A673 (cell line): Measurements from ENCODE around the gene WLS. TPM values are rescaled to one million over a fixed set of nuclear protein-coding genes. Genes with fewer than 3 reads are reported as not detected.
A peak's percentile ranks its signal among the peaks of the same experiment; 100 is the strongest.

Source experiments
- BruUV-seq: library from RNA; stranded (reverse); fragments of 400-500 nt; replicated peaks from 2 replicates; lab custom pipeline; 2021; lab: Mats Ljungman, UMichigan
- CTCF ChIA-PET: fragments of 300-600 bp; sonication (Branson Sonifier 250); formaldehyde crosslinking; loops from one replicate; lab custom pipeline; 2022; ENCODE audit warnings: antibody characterized with exemption; lab: Charles Lee
- POLR2A ChIA-PET: fragments of 300-600 bp; sonication (Branson Sonifier 250); formaldehyde crosslinking; loops from one replicate; lab custom pipeline; 2022; ENCODE audit warnings: antibody characterized with exemption; ENCODE audit not compliant: low non-redundant PET; lab: Charles Lee
- DNase-seq: peaks from one replicate; pipeline ENCODE4 v3.0.0-alpha.2; 2015; ENCODE audit warnings: low spot score
- H3K27ac ChIP-seq: fragments of 200-600 bp; sonication (generic); 2 replicates; pipeline ENCODE4 v1.5.1; 2016; ENCODE audit warnings: mixed run types, low read depth, mild to moderate bottlenecking, mixed read lengths, antibody characterized with exemption, low read length; ENCODE audit not compliant: poor library complexity, severe bottlenecking
- H3K27me3 ChIP-seq: fragments of 200-600 bp; sonication (generic); replicated peaks from 2 replicates; pipeline ENCODE4 v1.6.1; 2017; ENCODE audit warnings: mixed run types, low read depth, mild to moderate bottlenecking, mixed read lengths, antibody characterized with exemption, low read length; ENCODE audit not compliant: insufficient read depth, poor library complexity
- H3K36me3 ChIP-seq: fragments of 200-600 bp; sonication (generic); 2 replicates; pipeline ENCODE4 v1.6.1; 2016; ENCODE audit warnings: mixed run types, mild to moderate bottlenecking, mixed read lengths, antibody characterized with exemption, low read length; ENCODE audit not compliant: insufficient read depth, poor library complexity, severe bottlenecking
- H3K4me1 ChIP-seq: fragments of 200-600 bp; sonication (generic); 2 replicates; pipeline ENCODE4 v1.6.1; 2017; ENCODE audit warnings: mixed run types, mild to moderate bottlenecking, mixed read lengths, antibody characterized with exemption, low read length; ENCODE audit not compliant: insufficient read depth, poor library complexity, severe bottlenecking
- H3K4me3 ChIP-seq: fragments of 200-600 bp; sonication (generic); 2 replicates; pipeline ENCODE4 v1.5.1; 2016; ENCODE audit warnings: low read depth, mixed run types, mild to moderate bottlenecking, mixed read lengths, low read length; ENCODE audit not compliant: poor library complexity, severe bottlenecking
- H3K9me3 ChIP-seq: fragments of 200-600 bp; sonication (generic); 2 replicates; pipeline ENCODE4 v1.6.1; 2016; ENCODE audit warnings: mixed run types, low read depth, mild to moderate bottlenecking, mixed read lengths, antibody characterized with exemption, low read length; ENCODE audit not compliant: poor library complexity, severe bottlenecking
- EZH2 ChIP-seq: fragments of 200-600 bp; sonication (generic); IDR thresholded peaks from 2 replicates; pipeline ENCODE4 v1.6.1; 2017; ENCODE audit warnings: borderline replicate concordance, low read depth, mild to moderate bottlenecking, mixed read lengths, antibody characterized with exemption, low read length; ENCODE audit not compliant: poor library complexity, severe bottlenecking
- intact Hi-C: fragments of 100-400 bp; cut with micrococcal nuclease; formaldehyde crosslinking; loops from one replicate; pipeline ENCODE4 v1.10.0; 2022; ENCODE audit not compliant: unreplicated experiment
- total RNA-seq: library from RNA; stranded (reverse); gene quantifications from 2 replicates; pipeline ENCODE4 v1.2.3, GENCODE V29; 2021
- TF ChIP-seq, protein P1 (sequence below): fragments of 300-800, 200-600 bp; sonication (generic); conservative IDR thresholded peaks from 2 replicates; pipeline ENCODE4 v1.5.1; 2017; ENCODE audit warnings: low read depth, mild to moderate bottlenecking, antibody characterized with exemption, low read length, moderate library complexity, mixed read lengths

WLS gene
- total RNA-seq, 1 experiment from 2014 or later, result 144 TPM

- BruUV-seq, result no TSS peak
- no peaks in the 10 kb centered on the region for H3K9me3 ChIP-seq
Observed at GRCh38 chr1:68147534-68148171, 84.7 kb downstream of the WLS start.

GRCh38 chr1:68145418-68146126 lies 86.8 kb downstream of the WLS start:
- Histone ChIP-seq H3K9me3 (no peaks in the 10 kb centered on the region), H3K4me1 (peaks cover 12% of the 10 kb centered on the region), H3K27me3 (no peaks in the 10 kb centered on the region), H3K4me3 (no peak overlapping the region), H3K36me3 (peaks cover 48% of the 10 kb centered on the region), H3K27ac (no peak overlapping the region)
- intact Hi-C loops, result no loop called here
- no TSS peak for BruUV-seq
- POLR2A ChIA-PET, result no interaction called here
- TF ChIP-seq, protein P1, sequence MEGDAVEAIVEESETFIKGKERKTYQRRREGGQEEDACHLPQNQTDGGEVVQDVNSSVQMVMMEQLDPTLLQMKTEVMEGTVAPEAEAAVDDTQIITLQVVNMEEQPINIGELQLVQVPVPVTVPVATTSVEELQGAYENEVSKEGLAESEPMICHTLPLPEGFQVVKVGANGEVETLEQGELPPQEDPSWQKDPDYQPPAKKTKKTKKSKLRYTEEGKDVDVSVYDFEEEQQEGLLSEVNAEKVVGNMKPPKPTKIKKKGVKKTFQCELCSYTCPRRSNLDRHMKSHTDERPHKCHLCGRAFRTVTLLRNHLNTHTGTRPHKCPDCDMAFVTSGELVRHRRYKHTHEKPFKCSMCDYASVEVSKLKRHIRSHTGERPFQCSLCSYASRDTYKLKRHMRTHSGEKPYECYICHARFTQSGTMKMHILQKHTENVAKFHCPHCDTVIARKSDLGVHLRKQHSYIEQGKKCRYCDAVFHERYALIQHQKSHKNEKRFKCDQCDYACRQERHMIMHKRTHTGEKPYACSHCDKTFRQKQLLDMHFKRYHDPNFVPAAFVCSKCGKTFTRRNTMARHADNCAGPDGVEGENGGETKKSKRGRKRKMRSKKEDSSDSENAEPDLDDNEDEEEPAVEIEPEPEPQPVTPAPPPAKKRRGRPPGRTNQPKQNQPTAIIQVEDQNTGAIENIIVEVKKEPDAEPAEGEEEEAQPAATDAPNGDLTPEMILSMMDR, result no peak
- TF ChIP-seq EZH2, result no peak
- DNase-seq, result no peak
- CTCF ChIA-PET, result no interaction called here

More at GRCh38 chr1:68147534-68148171, 84.7 kb downstream of the WLS start:
- H3K27ac ChIP-seq, result no peak overlapping the region
- peaks cover 60% of the 10 kb centered on the region for H3K36me3 ChIP-seq
- intact Hi-C loops, result no loop called here
- ChIA-PET CTCF (no interaction called here), POLR2A (no interaction called here)
- no peak for DNase-seq
- no peak overlapping the region for H3K4me3 ChIP-seq
- no peaks in the 10 kb centered on the region for H3K27me3 ChIP-seq
- H3K4me1 ChIP-seq, result peaks cover 12% of the 10 kb centered on the region
- no peak for TF ChIP-seq EZH2
- TF ChIP-seq, protein P1, result no peak

- Histone ChIP-seq H3K4me1 (peaks cover 12% of the 10 kb centered on the region), H3K27me3 (no peaks in the 10 kb centered on the region), H3K4me3 (no peak overlapping the region), H3K36me3 (peaks cover 48% of the 10 kb centered on the region), H3K9me3 (no peaks in the 10 kb centered on the region), H3K27ac (no peak overlapping the region)
- ChIA-PET POLR2A (no interaction called here), CTCF (no interaction called here)
- peak; percentile 49 for DNase-seq
- TF ChIP-seq EZH2, result no peak
- intact Hi-C loops, result no loop called here
- BruUV-seq, result no TSS peak
Observed at GRCh38 chr1:68144856-68145255, 87.5 kb downstream of the WLS start.

- intact Hi-C loops, result no loop called here
- TF ChIP-seq, protein P1, result no peak
- no peak for TF ChIP-seq EZH2
- peaks cover 12% of the 10 kb centered on the region for H3K4me1 ChIP-seq
- no peak overlapping the region for H3K27ac ChIP-seq
- DNase-seq, result no peak
- H3K9me3 ChIP-seq, result no peaks in the 10 kb centered on the region
- H3K27me3 ChIP-seq, result no peaks in the 10 kb centered on the region
- BruUV-seq, result no TSS peak
- ChIA-PET POLR2A (no interaction called here), CTCF (no interaction called here)
- no peak overlapping the region for H3K4me3 ChIP-seq
- peaks cover 40% of the 10 kb centered on the region for H3K36me3 ChIP-seq
Observed at GRCh38 chr1:68143633-68144032, 88.7 kb downstream of the WLS start.
